Left cardiac atrium (tissue), 4 donors: ENCODE data around the gene PDE10A. TPM values are rescaled to one million over a fixed set of nuclear protein-coding genes. Genes with fewer than 3 reads are reported as not detected.
"Not testable (repeated sequence)": the region's sequence is repeated elsewhere in the genome, so short reads cannot be mapped to it uniquely, and the experiment has no call there.

Source experiments
- ATAC-seq, 2 donors: fragments of 200-7000 bp; cut with Tn5 transposase; one replicate each; pipeline ENCODE4 v1.9.1; 2020; ENCODE audit warnings: mild to moderate bottlenecking in 2 of 2, moderate library complexity in 2 of 2
- DNase-seq: peaks from one replicate; pipeline ENCODE4 v3.0.0-alpha.2; 2020
- intact Hi-C, 2 donors: fragments of 100-400 bp; cut with DNase I; formaldehyde crosslinking; loops; one replicate each; pipeline versions ENCODE4 v1.14.1 to v1.15.1; 2022 to 2023
- total RNA-seq, 2 donors: library from RNA; stranded (reverse); fragmentation: NEBNext Ultra II Directional; extraction: Animal tissue kit (Norgen Biotek cat#: 25700); gene quantifications; one replicate each; pipeline ENCODE4 v1.2.1, GENCODE V29; 2021
- donor health status: DM: no; HTN: yes; CAD: no.
- donor health status: DM: no; HTN: yes; CAD: no; lungs with severe emphysema.
- donor health status: DM: yes; HTN: yes; CAD: no.
- donor health status: Dilated cardiomyopathy.

PDE10A gene
- total RNA-seq, 2 donors from 2014 or later, result 7.1 to 9.4 TPM

GRCh38 chr6:165459605-165460301 is 203.3 kb downstream of the PDE10A start:
- ATAC-seq, intact Hi-C loops, DNase-seq: not testable (repeated sequence)

DNA sequence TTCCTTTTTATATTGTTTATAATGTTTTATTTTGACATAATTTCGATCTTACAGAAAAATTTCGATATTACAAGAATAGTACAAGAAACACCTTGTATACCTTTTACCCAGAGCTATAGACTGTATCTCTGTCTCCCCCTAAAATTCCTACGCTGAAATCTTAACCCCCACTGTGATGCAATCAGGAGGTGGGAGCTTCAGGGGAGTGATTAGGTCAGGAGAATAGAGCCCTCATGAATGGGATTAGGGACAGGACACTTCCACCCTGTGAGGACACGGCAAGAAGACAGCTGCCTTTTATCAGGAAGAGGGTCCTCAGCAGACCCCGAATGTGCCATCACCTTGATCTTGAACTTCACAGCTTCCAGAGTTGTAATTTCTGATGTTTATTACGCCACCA is 204.9 kb downstream of the PDE10A start:
- DNase-seq, result no peak
- intact Hi-C loops, result no loop called here
- ATAC-seq, result no peak

DNA sequence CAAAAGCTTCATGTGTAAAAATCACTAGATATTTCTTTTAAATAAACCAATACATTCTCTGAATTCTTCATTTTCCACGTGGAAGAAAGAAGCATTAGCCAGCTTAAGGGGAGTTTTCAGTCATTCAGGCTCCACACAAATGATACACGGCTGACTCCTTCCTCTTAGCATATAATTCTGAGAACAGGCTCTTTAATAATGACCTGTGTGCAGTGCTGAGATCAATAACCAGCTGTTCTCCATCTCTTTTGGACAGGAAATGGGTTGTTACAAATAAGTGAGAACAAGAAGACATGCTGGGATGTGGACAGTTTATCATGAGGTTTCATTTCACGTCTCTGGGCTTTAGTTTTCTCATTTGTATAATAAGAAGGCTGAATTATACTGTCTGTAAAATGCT is 206.8 kb downstream of the PDE10A start:
- no peak for DNase-seq
- intact Hi-C loops, result no loop called here
- no peak for ATAC-seq

DNA sequence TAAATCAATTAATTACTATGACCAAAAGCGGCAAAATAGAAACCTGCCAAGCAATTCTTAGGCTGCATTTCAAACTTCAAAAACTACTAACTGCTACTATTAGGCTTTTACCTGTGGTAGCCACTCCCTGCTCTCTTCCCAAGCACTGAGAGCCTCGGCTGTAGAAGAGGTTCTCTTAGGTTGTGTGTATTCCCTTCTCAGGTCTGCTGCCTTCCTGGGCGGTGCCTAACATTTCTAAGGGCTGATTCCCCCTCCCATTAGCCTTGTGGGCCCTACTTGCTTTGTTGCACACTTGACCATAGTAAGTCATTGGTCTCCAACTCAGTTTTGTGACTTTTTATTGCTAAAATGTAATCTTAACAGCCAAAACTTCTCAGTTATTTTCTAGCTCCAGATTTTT is 207.6 kb downstream of the PDE10A start:
- ATAC-seq, result no peak
- no peak for DNase-seq
- intact Hi-C loops, result no loop called here

DNA sequence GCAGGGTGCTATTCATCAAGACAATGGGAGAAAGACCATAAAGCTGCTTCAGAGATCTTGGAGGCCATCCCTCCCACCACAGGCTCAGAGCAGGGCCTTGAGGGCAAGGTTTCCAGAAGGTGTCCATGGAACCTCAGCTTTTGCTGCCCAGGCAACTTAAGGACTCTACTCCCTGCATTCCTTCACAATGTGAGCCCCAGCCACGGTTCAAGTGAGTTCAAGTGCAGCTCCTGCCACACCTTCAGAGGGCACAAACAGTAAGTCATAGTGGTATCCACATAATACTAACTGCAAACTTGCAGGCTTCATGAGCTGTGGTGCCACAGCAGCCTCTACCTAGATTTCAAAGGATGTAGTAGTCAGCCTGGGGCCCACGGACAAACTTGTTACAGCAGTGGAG is 209.6 kb downstream of the PDE10A start:
- DNase-seq, result no peak
- no peak for ATAC-seq
- intact Hi-C loops, result no loop called here

DNA sequence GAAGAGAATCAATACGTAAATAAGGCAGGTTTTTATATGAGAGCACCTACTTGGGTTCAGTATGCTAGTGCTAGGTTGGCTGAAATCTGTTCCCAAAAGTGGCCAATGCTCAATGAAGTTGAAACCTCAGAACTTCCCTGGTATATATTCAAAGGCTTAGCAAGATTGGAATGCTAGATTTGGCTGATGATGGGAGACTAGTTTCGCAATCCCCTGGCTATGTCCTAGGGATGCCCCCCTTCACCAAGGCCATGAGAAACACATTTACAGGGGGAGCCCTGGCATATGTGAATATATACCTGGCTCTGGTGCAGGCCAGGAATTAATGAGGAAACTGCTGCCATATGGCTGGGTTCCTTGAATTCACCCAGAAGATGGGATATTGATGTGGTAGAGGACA is 211.2 kb downstream of the PDE10A start:
- ATAC-seq (no peak), DNase-seq (no peak)
- intact Hi-C loops, result no loop called here

DNA sequence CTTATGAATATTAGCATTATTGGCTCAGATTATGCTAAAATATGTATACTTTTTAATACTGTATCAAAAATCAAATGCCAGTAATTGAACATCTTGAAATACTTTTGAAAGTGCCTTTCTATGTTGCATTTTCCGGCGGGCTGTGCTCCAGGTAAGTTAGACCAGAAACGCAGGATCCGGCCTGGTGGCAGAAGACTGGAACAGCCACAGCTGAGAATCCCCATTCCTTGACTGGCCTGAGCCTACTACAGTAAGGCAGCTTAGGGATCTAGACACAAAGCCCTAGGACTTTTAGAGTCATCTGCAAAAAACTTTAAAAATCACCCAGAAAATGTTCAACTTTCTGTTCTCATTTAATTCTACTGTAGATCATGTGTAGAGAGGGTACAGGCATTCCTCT is 214.8 kb downstream of the PDE10A start:
- intact Hi-C loops, result no loop called here
- ATAC-seq, result no peak
- DNase-seq, result no peak

- DNase-seq, result no peak
- intact Hi-C loops, result no loop called here
- no peak for ATAC-seq
These were observed 215.9 kb downstream of the PDE10A start for GRCh38 chr6:165447141-165447540.

DNA sequence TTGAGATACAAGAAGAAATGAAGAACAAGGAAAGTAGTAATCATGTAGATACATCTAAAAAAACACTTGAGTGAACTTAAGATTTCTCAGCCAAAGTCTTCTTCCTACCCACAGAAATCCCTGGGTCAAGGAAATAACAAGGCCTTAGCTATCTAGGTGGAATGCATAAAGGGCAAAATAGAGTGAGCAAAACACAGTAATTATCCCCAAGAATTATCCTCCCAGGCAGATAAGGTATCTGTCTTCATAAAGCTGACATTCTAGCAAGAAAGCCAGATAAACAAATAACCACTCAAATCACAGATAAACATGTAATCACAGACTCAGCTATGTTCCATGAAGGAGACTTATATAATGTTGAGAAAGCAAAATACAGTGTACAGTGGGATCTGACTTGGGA is 216.7 kb downstream of the PDE10A start:
- ATAC-seq (no peak), DNase-seq (no peak)
- intact Hi-C loops, result no loop called here

GRCh38 chr6:165443462-165443861 is 219.6 kb downstream of the PDE10A start:
- intact Hi-C loops, result loop anchor here in 1 of 2 donors (5.0 kb wide), 1 partner anchor 409 kb away; no protein-coding TSS in a partner anchor
- no peak for ATAC-seq

DNA sequence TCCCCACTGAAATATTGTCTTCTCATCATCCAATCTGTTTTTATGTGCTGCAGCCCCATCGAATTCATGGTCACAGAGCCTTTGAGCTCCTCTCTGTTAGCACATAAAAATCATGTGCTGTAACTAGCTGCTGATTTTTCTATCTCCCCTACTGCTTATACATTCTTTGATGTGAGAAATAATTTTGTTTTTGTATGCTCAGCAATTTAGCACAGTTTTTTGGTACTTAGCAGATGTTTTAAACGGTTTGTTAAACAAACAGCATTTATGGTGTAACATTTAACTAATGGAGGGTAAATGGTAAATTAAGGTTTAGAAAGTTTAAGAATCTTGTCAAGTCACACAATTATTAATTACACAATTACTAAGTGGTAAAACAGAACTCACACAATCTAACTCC is 221.9 kb downstream of the PDE10A start:
- DNase-seq, result no peak
- no peak for ATAC-seq
- intact Hi-C loops, result loop anchor here (2.0 to 5.0 kb wide), 2 partner anchors 410 to 411 kb away; no protein-coding TSS in a partner anchor

More at GRCh38 chr6:165443462-165443861, 219.6 kb downstream of the PDE10A start:
- no peak for DNase-seq

GRCh38 chr6:165439928-165440554 is 223.0 kb downstream of the PDE10A start:
- intact Hi-C loops, result loop anchor here (2.0 to 10.0 kb wide), 4 partner anchors 285 to 675 kb away; no protein-coding TSS in a partner anchor
- ATAC-seq, result peak in 1 of 2 donors; percentile 38
- DNase-seq, result no peak

DNA sequence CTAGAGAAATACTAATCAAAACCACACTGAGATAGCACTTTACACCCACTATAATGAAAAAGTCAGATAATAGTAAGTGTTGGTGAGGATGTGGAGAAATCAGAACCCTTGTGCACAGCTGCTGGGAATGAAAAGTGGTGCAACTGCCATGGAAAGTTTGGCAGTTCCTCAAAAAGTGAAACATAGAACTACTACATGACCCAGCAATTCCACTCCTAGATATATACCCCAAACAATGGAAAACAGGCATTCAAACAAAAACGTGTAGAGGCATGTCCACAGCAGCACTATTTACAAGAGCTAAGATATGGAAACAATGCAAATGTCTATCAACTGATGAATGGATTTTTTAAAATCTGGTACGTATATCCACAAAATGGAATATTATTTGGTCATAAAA is 236.1 kb downstream of the PDE10A start:
- no peak for ATAC-seq
- DNase-seq, result no peak
- intact Hi-C loops, result no loop called here

- intact Hi-C loops, result no loop called here
- ATAC-seq, result no peak
- no peak for DNase-seq
These were observed 240.8 kb downstream of the PDE10A start for GRCh38 chr6:165422192-165422591.

DNA sequence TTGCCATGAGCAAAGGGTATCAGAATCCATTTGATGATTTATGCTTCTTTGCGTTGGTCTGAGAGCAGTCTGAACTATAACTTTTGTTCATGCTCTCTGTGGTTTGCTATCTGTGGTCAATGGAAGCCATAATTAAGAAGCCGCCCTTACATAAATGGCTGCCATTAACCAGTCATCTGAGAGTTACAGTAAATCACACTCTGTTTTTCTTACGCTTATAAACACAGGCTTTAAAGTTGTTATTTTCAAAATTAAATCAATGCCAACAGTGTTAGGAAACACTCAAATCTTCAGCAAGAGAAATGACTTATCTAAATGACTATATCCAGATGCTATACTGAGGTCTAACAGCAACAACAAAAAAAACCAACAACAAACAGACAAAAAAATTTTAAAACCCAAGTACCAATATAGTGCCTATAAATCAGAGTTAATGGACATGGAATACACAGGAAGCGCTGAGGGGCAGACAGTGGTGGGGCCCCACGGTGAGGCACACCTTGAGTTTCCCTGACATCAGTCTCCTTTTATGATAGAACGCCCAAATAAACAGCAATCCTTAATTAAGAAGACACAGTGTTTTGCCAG is 245.7 kb downstream of the PDE10A start:
- ATAC-seq (no peak), DNase-seq (no peak)
- intact Hi-C loops, result no loop called here

GRCh38 chr6:165404697-165405096 is 258.3 kb downstream of the PDE10A start:
- intact Hi-C loops, result no loop called here
- no peak for DNase-seq
- no peak for ATAC-seq

DNA sequence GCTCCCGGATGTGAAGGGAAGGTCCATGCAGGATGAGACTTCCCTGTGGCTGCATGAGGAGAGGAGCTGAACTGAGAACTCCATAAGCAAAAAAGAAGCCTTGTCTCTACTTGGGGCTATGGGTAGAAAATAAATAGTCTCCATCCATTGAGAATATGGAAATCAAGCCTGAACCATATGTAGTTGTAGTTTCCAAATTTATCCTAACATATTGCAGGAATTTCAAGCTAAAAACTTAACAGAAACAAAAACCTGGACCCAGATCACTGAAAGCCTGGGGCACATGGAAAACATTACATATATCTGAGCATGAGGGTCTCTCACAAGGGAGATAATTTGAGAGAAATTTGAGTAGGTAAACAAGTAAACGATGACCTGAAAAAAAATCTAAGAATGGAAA is 258.7 kb downstream of the PDE10A start:
- DNase-seq, result no peak

DNA sequence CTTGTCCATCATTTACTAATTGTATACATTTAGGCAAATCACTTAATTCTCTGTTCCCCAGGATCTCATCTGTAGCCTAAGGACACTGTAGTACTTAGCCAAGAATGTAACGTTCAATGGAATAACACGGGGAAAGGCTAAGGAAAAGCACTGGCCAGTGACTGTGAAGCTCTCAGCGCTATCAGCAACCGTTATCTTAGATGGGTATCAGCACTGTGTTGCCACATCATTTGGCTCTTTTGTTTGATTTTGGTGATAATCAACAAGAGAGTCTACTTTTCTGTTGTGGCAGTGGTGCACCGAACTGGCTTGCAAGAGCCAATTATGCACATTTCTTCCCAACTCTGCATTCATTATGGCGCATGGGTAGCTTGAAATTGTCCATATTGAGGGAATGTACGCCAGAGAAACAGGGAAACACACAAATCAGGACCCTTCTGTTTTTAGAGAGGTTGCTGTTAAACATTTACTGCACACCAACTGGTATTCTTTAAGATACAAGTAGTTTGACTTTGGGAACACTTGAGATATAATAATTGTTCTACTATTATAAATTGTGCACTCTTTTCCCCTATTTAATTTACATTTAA is 259.9 kb downstream of the PDE10A start:
- ATAC-seq (no peak), DNase-seq (no peak)
- intact Hi-C loops, result no loop called here

More for the DNA sequence above, 258.7 kb downstream of the PDE10A start:
- ATAC-seq, result no peak
- intact Hi-C loops, result no loop called here

- no peak for ATAC-seq
- intact Hi-C loops, result no loop called here
These were observed 261.9 kb downstream of the PDE10A start for GRCh38 chr6:165401092-165401491.

GRCh38 chr6:165390475-165390874 is 272.6 kb downstream of the PDE10A start:
- intact Hi-C loops, result no loop called here
- ATAC-seq (no peak), DNase-seq (no peak)

More at GRCh38 chr6:165401092-165401491, 261.9 kb downstream of the PDE10A start:
- no peak for DNase-seq
